NCI-H748 treated with DMSO at 0.1 percent for 48 hours (cell line): ENCODE results near the gene KCNMA1.
"Not testable (repeated sequence)": the region's sequence is repeated elsewhere in the genome, so short reads cannot be mapped to it uniquely, and the experiment has no call there.

Source experiments
- DNase-seq: peaks from one replicate; lab custom pipeline; 2025; lab: John Stamatoyannopoulos, UW

The KCNMA1 gene

DNA sequence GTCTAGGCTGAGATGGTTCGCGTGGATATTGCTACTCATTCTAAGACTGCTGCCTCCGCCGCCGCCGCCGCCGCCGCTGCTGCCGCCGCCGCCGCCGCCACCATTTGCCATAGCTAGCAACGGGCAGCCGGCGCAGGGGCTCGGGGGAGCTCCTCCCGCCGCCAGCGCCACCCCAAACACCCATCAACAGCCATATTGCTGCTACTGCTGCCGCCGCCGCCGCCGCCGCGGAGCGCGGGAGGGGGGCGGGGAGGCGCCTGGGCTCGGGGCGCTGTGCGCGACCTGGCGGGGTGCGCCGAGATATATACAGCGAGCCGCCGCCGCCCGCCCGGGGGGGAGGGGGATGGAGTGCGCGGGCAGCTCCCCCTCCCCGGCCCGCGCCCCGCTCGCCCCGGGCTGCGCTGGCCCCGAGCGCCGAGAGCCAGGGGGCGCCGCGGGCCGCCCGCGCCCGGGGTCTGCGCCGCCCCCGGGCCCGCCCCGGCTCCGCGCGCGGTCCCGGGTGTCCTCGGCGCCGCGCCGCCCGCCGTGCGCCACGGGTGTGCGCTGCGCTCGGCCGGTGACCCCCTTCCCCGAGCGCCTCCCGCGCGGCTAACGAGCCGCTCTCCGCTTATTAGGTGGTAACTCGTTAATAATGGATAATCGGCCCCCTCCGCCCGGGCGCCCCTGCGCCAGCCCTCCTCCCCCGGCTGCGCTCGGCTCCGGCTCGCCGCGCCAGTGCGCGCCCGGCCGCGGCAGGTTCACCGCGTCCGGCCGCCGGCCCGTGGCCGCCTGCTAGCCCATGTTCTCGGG lies at the start of gene KCNMA1:
Gene KCNMA1, minus strand, starts transcription at position 277 of the 789 bp plus-strand sequence.
- no peak for DNase-seq

DNA sequence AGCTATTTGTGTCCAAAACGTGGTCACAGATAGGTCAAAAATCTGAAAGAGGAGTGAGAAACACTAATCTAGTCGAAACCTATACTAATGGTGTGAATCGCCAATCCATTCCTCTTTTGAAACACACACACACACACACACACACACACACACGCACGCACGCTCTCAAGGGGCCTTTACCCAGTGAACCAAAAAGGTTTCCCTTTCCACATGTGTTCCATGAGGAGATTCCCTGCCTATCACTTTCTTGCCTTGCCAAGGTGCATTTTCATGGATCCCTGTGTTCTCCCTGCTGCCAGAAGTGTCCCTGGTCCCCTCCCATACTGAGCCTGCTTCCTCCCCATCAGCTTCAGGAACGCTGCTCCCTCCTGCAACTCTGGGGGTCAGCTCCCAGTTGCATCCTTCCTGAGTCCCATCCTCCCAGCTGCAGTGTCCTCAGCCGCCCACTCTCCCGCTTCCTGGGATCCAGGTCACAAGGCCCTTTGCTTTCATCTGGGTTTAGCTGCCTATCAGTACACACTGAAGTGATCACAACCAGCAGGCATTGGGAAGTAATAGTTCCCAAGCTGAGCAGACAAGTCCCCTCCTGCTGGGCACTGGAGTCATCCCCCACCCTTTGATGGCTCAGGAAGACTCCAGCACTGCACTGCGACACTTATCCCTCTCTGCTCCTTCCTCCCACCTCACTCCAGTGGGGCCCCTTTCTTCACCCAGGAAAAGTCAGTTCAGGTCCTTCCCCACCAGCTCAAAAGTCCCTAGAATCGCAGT lies 49.2 kb upstream of the KCNMA1 start:
- no peak for DNase-seq

GRCh38 chr10:77686096-77686495 lies 48.5 kb upstream of the KCNMA1 start:
- no peak for DNase-seq

GRCh38 chr10:77685432-77685831 lies 47.8 kb upstream of the KCNMA1 start:
- peak; percentile 86 for DNase-seq

GRCh38 chr10:77683088-77683432 lies 45.5 kb upstream of the KCNMA1 start:
- not testable (repeated sequence) for DNase-seq

- DNase-seq = no peak
These were observed 44.9 kb upstream of the KCNMA1 start for GRCh38 chr10:77682393-77683087.

- DNase-seq = no peak
These were observed 44.2 kb upstream of the KCNMA1 start for GRCh38 chr10:77681839-77682238.

DNA sequence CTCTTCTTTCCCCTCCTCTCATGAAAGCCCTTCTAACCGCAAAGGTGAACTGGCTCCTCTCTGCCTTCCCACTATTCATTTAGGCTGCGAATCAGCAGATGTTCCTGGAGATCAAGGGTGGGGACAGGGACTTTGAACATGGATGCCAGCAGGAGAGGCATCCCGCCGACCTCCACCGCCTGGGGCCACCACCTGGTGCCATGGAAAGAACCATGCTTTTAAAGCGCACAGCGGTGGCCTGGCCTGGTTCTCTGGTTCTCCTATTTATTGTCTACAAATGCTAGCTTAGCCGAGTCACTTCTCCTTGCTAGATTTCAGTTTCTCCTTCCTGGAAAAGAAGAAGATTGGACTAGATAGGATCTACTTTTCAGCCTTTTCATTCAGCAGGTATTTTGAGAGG lies 43.2 kb upstream of the KCNMA1 start:
- no peak for DNase-seq

GRCh38 chr10:77680065-77680464 lies 42.5 kb upstream of the KCNMA1 start:
- no peak for DNase-seq

DNA sequence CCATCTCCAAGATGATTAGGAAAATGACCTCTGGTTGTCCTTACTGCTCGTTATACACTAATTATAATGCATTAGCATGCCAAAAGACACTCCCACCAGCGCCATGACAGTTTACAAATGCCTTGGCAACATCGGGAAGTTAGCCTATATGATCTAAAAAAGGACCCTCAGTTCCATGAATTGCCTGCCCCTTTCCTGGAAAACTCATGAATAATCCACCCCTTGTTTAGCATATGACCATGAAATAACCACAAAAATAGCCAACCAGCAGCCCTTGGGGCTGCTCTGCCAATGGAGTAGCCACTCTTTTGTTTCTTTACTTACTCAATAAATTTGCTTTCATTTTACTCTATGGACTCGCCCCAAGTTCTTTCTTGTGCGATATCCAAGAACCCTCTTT lies 41.6 kb upstream of the KCNMA1 start:
- DNase-seq = no peak

- DNase-seq = no peak
These were observed 40.5 kb upstream of the KCNMA1 start for GRCh38 chr10:77678146-77678545.

GRCh38 chr10:77675347-77675746 lies 37.7 kb upstream of the KCNMA1 start:
- DNase-seq = no peak

DNA sequence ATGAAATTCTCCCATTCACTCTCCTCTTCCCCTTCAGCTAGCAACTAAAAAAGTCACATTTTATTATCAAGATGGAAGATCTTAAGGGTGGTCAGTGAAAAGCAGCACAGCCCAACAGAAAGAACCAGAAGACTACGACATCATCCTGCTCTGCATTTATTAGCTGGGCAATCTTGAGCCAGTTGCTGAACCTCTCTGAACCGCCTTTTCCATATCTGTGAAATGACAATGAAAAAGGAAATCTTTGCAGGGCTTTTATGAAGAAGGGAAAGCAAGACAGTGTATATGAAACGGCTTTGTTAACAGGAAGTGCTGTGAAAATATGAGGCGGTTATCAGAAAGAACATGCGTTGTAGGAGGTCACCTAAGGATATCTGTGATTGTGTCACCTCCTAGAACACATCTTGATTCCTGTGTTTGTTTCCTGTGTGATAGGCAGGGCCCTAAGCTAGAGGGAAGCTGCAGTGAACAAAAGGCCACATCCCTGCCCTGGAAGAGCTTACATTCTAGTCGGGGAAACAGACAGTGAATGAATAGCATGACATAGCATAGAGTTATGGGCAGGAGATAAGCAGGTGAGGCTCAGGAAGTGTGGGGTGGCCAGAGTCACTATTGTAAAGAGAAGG lies 36.0 kb upstream of the KCNMA1 start:
- no peak for DNase-seq

- no peak for DNase-seq
These were observed 35.5 kb upstream of the KCNMA1 start for GRCh38 chr10:77673101-77673500.

GRCh38 chr10:77671594-77672252 lies 34.1 kb upstream of the KCNMA1 start:
- DNase-seq = no peak

GRCh38 chr10:77670817-77671443 lies 33.3 kb upstream of the KCNMA1 start:
- no peak for DNase-seq

GRCh38 chr10:77669892-77670291 lies 32.3 kb upstream of the KCNMA1 start:
- DNase-seq = no peak

GRCh38 chr10:77667426-77668324 lies 30.1 kb upstream of the KCNMA1 start:
- peak; percentile 25 for DNase-seq

DNA sequence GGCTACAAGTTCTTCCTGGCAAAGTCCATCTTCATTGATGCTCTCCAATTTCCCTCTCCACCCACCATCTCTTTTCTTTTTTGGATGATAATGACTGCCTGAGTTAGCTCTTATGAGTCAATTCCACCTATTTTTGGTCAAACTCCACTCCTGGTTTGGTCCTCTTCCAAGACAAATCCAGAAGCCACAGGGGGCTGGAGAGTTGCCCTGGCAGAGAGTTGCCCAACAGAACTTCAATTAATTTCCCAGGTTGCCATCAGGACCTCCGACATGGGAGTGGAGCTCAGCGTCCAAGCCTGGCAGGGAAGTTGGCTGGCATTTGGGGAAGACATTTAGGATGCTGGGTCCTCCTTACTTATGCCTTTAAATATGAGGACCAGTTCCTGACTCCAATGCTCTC lies 29.2 kb upstream of the KCNMA1 start:
- DNase-seq = no peak

DNA sequence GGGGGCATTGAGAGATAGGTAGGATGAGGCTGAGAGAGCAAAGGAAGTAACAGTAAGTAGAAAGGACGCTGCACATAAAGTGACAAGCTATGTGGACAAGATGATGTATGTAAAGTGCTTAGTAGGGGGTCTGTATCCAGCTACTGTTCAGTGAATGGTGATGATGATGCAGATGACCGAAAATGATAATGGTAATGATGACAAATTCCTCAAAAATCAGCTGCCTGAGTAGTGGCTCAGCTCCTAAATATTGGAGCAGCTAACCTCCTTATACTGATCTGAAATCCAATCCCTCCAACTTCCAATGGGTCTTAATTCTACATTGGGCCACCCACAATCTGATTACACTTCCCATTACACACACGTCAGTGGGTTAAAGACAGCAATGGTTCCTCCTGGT lies 27.1 kb upstream of the KCNMA1 start:
- DNase-seq = no peak
